ENCODE measurements around the gene CASZ1. TPM values are rescaled to one million over a fixed set of nuclear protein-coding genes. Genes with fewer than 3 reads are reported as not detected.

Gene CASZ1
- total and polyA plus RNA-seq, 12 donors, result 2.5 to 35.2 (median 7.0) TPM

DNA sequence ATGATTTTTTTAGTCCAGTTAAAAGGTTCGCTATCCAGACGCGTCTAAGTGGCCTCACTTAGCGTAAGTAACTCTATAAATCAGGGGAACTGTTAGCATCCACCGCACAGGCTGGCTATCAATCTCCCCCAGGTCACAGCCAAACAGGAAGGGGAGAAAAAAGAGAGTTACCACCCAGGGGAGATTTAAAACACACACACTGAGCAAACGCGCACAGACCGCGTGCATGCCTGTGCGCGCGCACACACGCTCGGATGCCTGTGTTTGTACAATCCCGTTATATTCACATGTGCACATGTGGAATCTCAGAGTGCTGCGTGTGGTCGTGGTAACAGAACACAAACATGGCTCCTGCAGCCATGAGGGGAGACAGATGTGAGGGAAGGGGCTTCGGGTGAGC, 125.4 kb downstream of the CASZ1 start:
- H3K9me3 ChIP-seq (replicated peaks in 1 of 3), result no peaks in the 10 kb centered on the region
- H3K4me1 ChIP-seq (replicated peaks in 1 of 2), result peaks cover 0 to 11% of the 10 kb centered on the region in 2 donors
- peak overlapping the region in 1 of 5 donors; percentile 64 for H3K27ac ChIP-seq
- H3K4me3 ChIP-seq, result no peak overlapping the region
- DNase-seq, result no peak
- intact Hi-C loops (cut with DNase I), result no loop called here
- 67 to 83% (median 71%) methylated on average over 15 to 18 of the region's 18 CpGs for WGBS, 4 donors
- no peaks in the 10 kb centered on the region for H3K27me3 ChIP-seq
- H3K36me3 ChIP-seq (replicated peaks in 1 of 2), result no peaks in the 10 kb centered on the region
- TF ChIP-seq POLR2A (IDR thresholded peaks at IDR 0.05), result no peak
- TF ChIP-seq, protein P1, sequence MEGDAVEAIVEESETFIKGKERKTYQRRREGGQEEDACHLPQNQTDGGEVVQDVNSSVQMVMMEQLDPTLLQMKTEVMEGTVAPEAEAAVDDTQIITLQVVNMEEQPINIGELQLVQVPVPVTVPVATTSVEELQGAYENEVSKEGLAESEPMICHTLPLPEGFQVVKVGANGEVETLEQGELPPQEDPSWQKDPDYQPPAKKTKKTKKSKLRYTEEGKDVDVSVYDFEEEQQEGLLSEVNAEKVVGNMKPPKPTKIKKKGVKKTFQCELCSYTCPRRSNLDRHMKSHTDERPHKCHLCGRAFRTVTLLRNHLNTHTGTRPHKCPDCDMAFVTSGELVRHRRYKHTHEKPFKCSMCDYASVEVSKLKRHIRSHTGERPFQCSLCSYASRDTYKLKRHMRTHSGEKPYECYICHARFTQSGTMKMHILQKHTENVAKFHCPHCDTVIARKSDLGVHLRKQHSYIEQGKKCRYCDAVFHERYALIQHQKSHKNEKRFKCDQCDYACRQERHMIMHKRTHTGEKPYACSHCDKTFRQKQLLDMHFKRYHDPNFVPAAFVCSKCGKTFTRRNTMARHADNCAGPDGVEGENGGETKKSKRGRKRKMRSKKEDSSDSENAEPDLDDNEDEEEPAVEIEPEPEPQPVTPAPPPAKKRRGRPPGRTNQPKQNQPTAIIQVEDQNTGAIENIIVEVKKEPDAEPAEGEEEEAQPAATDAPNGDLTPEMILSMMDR (IDR thresholded peaks at IDR 0.05), result no peak

DNA sequence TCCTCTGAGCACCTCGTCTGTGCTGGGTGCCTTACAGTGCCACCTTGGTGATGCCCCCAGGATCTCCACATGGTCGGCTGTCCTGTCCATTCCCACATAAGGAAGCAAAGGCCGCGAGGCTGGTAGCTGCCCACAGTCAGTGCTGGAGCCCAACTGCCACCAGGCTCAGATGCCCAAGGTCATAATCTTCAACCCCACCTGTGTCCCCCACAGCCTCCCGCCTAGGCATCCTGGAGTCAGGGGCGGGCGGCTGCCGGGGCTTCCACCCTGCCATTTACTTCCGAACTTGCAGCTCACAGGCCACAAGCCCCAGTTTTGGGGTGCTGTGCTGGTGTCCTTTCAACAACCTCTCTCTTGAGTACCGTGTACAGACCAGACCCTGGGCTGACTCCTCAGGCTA, 126.3 kb downstream of the CASZ1 start:
- no peak for TF ChIP-seq POLR2A (IDR thresholded peaks at IDR 0.05)
- TF ChIP-seq, protein P1 (IDR thresholded peaks at IDR 0.05), result no peak
- DNase-seq, result no peak
- WGBS, 4 donors, result 88 to 97% (median 96%) methylated on average over 7 to 10 of the region's 10 CpGs
- intact Hi-C loops (cut with DNase I), result no loop called here
- no peaks in the 10 kb centered on the region for H3K9me3 ChIP-seq (replicated peaks in 1 of 3)
- H3K4me1 ChIP-seq (replicated peaks in 1 of 2), result peaks cover 0 to 17% of the 10 kb centered on the region in 2 donors
- H3K27ac ChIP-seq, result no peak overlapping the region
- no peaks in the 10 kb centered on the region for H3K27me3 ChIP-seq
- no peak overlapping the region for H3K4me3 ChIP-seq
- H3K36me3 ChIP-seq (replicated peaks in 1 of 2), result no peaks in the 10 kb centered on the region

DNA sequence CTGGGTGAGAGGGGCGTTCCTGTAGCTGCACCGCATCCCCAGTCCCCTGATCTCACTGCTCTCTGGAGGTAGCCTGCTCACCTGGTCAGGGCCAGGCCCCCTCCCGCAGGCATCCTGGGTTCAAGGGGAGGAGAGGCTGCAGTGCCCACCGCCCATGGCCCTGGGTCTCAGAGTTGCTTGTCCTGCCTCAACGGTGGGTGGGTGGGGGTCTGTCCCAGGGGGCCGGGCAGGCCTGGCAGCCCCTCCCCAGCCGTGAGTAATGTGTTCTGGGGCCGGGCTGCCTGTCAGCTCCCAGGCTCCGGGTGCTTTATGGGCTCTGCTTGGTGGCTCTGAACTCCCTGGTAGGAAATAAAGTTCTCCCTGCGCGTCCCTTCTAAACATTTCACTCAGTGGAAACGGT, 126.9 kb downstream of the CASZ1 start:
- no peak for TF ChIP-seq POLR2A (IDR thresholded peaks at IDR 0.05)
- TF ChIP-seq, protein P1 (IDR thresholded peaks at IDR 0.05), result no peak
- no peaks in the 10 kb centered on the region for H3K9me3 ChIP-seq (replicated peaks in 1 of 3)
- H3K27me3 ChIP-seq, result no peaks in the 10 kb centered on the region
- intact Hi-C loops (cut with DNase I), result no loop called here
- no peak overlapping the region for H3K4me3 ChIP-seq
- 75 to 87% (median 82%) methylated on average over 1 to 12 of the region's 12 CpGs for WGBS, 4 donors
- H3K27ac ChIP-seq, result no peak overlapping the region
- DNase-seq, result no peak
- no peaks in the 10 kb centered on the region for H3K36me3 ChIP-seq (replicated peaks in 1 of 2)
- peaks cover 0 to 20% of the 10 kb centered on the region in 2 donors for H3K4me1 ChIP-seq (replicated peaks in 1 of 2)

DNA sequence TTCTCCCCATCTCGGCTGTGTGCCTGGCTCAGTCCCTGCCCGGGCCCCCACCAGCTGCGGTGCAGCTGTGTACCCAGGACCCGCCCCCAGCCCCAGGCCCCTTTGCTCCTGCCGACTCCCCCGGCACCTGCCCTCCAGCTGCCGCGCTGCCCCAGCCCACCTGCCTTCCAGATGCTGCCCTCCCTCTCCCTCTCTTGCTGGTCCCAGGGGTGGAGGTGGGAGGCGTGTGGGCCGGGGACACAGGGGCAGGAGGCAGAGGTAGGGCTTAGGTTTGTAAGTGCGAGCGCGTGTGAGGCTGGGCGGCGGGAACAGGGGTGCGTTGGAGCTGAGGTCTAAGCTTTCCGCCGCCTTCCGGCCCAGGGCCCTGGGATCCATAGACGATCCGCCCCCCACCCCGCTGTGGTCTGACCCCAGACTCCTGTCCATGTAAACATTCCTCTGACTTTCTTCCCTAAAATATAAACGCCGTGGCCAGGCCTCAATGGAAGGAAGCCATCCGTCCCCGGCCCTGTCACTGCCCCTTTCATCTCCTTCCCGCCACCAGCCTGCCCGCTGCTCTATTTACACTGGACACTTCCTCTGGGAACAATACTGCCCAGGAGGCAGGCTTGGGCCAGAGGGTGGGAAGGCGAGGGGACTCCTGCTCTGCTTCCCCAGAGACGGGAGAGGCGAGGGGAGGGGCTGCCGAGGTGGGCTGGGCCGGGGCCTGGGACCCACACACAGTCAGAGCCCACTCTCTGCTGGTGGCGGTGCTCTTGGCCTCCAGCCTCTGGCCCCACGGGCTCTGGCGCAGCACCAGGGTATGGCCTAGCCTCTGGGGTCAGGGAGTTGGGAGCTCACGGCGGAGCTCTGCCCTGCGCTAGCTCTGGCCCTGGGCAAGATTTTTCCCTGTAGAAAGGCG, 128.3 kb downstream of the CASZ1 start:
- intact Hi-C loops (cut with DNase I), result no loop called here
- no peaks in the 10 kb centered on the region for H3K27me3 ChIP-seq
- WGBS, 4 donors, result 72 to 77% (median 74%) methylated on average over 10 to 40 of the region's 40 CpGs
- no peaks in the 10 kb centered on the region for H3K9me3 ChIP-seq (replicated peaks in 1 of 3)
- H3K4me3 ChIP-seq, result no peak overlapping the region
- H3K4me1 ChIP-seq (replicated peaks in 1 of 2), result peaks cover 11 to 35% of the 10 kb centered on the region in 2 donors
- H3K36me3 ChIP-seq (replicated peaks in 1 of 2), result no peaks in the 10 kb centered on the region
- TF ChIP-seq, protein P1 (IDR thresholded peaks at IDR 0.05), result no peak
- TF ChIP-seq POLR2A (IDR thresholded peaks at IDR 0.05), result no peak
- peak in 3 of 7 donors; percentile 17 to 68 (median 47) for DNase-seq
- H3K27ac ChIP-seq, result peak overlapping the region in 1 of 5 donors; percentile 60

Measured in adrenal gland (tissue), 12 donors.